COLO668 (cell line): ENCODE measurements around the gene GLMN.

ENCODE experiments used
- DNase-seq: peaks from one replicate; lab custom pipeline; 2025; ENCODE audit not compliant: unreplicated experiment; lab: John Stamatoyannopoulos, UW

The GLMN gene

DNA sequence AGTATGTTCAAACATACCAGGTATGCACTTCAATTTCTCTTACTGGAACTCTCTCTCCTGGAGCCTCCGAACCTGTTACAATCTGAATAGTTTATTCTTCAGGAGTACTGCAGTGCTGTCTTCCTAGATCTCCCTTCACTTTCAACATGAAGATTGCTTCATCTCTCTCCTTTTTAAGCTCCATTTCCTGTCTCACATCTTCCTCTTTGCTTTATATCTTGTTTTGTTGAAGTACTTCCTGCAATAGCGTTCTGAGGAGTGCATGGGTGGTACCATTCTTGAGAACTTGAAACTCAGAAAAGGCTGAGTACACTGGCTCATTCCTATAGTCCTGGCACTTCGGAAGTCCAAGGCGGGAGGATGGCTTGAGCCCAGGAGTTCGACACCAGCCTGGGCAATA lies 96.8 kb downstream of the GLMN start:
- no peak for DNase-seq
